Tibial nerve (tissue), 4 donors: ENCODE data around the gene ARHGEF28. TPM values are rescaled to one million over a fixed set of nuclear protein-coding genes. Genes with fewer than 3 reads are reported as not detected.

Experiments used
- DNase-seq, 2 donors: peaks; one replicate each; pipeline ENCODE4 v3.0.0-alpha.2; 2019; ENCODE audit warnings: low spot score in 2 of 2
- H3K27ac ChIP-seq, 4 donors: fragments of 200-600 bp; sonication (generic) in 3 of 4; one replicate each; pipeline ENCODE4 v1.5.1; 2017 to 2019; ENCODE audit warnings: mild to moderate bottlenecking in 1 of 4
- H3K27me3 ChIP-seq, 2 donors: fragments of 200-600 bp; sonication (generic) in 1 of 2; one replicate each; pipeline versions ENCODE4 v1.5.1 to v1.6.0; 2017 to 2019
- H3K36me3 ChIP-seq, 3 donors: fragments of 200-600 bp; sonication (generic); one replicate each; pipeline ENCODE4 v1.5.1; 2018 to 2019
- H3K4me1 ChIP-seq, 4 donors: fragments of 200-600 bp; sonication (generic) in 3 of 4; one replicate each; pipeline ENCODE4 v1.5.1; 2017 to 2019
- H3K4me3 ChIP-seq, 4 donors: fragments of 200-600 bp; sonication (generic) in 3 of 4; one replicate each; pipeline ENCODE4 v1.5.1; 2017 to 2019; ENCODE audit warnings: mild to moderate bottlenecking in 1 of 4, moderate library complexity in 1 of 4
- H3K9me3 ChIP-seq, 4 donors: fragments of 200-600 bp; sonication (generic) in 3 of 4; one replicate each; pipeline ENCODE4 v1.5.1; 2017 to 2019
- EP300 ChIP-seq, 2 donors: sonication (generic); formaldehyde crosslinking; IDR thresholded peaks; one replicate each; pipeline ENCODE4 v1.6.1; 2017; ENCODE audit warnings: antibody characterized with exemption in 2 of 2, mild to moderate bottlenecking in 1 of 2
- POLR2A ChIP-seq, 2 donors: fragments of 450-650 bp; IDR thresholded peaks; one replicate each; pipeline ENCODE4 v1.6.1; 2017; ENCODE audit warnings: antibody characterized with exemption in 2 of 2, mild to moderate bottlenecking in 2 of 2, moderate library complexity in 2 of 2
- whole genome bisulfite sequencing, 2 donors: methylation state at CpG; one replicate each; pipeline ENCODE4 v1.1.5; 2018; 5-methylcytosine and 5-hydroxymethylcytosine counted together
- total RNA-seq, 4 donors: library from RNA; depleted of rRNA; stranded (reverse); fragments of >200 nt; gene quantifications; one replicate each; pipeline ENCODE4 v1.1.0, GENCODE V29; 2016
- TF ChIP-seq, protein P1 (sequence below), 5 experiments: fragments of 200-600 bp in 3 of 5; fragments of 450-650 bp in 2 of 5; sonication (generic) in 3 of 5; IDR thresholded peaks; one replicate each; pipeline ENCODE4 v1.5.1; 2016 to 2019; ENCODE audit warnings: antibody characterized with exemption in 5 of 5, mild to moderate bottlenecking in 3 of 5, moderate library complexity in 2 of 5

Gene ARHGEF28
- total RNA-seq, 4 donors from 2014 or later, result 66.0 to 83.9 (median 72.5) TPM

- Histone ChIP-seq H3K4me3 (no peak overlapping the region), H3K27me3 (no peaks in the 10 kb centered on the region), H3K9me3 (no peaks in the 10 kb centered on the region), H3K36me3 (no peaks in the 10 kb centered on the region), H3K4me1 (peaks cover 0 to 94% (median 44%) of the 10 kb centered on the region in 4 donors), H3K27ac (peak overlapping the region; percentile 67 to 95 (median 84))
- 35 to 44% methylated on average over 2 of the region's 2 CpGs for WGBS, 2 donors
- TF ChIP-seq EP300 (IDR thresholded peaks at IDR 0.05) (peak in 1 of 2 donors; percentile 70), POLR2A (IDR thresholded peaks at IDR 0.05) (no peak)
- no peak for DNase-seq
Measured at GRCh38 chr5:73654819-73655318, 28.9 kb downstream of the ARHGEF28 start.

- peak overlapping the region in 2 of 4 donors; percentile 14 to 27 for H3K4me3 ChIP-seq
- peak overlapping the region; percentile 67 to 95 (median 84) for H3K27ac ChIP-seq
- no peaks in the 10 kb centered on the region for H3K36me3 ChIP-seq
- peak; percentile 25 to 50 for DNase-seq
- TF ChIP-seq, protein P1, sequence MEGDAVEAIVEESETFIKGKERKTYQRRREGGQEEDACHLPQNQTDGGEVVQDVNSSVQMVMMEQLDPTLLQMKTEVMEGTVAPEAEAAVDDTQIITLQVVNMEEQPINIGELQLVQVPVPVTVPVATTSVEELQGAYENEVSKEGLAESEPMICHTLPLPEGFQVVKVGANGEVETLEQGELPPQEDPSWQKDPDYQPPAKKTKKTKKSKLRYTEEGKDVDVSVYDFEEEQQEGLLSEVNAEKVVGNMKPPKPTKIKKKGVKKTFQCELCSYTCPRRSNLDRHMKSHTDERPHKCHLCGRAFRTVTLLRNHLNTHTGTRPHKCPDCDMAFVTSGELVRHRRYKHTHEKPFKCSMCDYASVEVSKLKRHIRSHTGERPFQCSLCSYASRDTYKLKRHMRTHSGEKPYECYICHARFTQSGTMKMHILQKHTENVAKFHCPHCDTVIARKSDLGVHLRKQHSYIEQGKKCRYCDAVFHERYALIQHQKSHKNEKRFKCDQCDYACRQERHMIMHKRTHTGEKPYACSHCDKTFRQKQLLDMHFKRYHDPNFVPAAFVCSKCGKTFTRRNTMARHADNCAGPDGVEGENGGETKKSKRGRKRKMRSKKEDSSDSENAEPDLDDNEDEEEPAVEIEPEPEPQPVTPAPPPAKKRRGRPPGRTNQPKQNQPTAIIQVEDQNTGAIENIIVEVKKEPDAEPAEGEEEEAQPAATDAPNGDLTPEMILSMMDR (IDR thresholded peaks at IDR 0.05), result no peak
- TF ChIP-seq EP300 (IDR thresholded peaks at IDR 0.05), result peak in 1 of 2 donors; percentile 25
- TF ChIP-seq POLR2A (IDR thresholded peaks at IDR 0.05), result no peak
- H3K27me3 ChIP-seq, result no peaks in the 10 kb centered on the region
- WGBS, 2 donors, result 37 to 39% methylated on average over 6 of the region's 6 CpGs
- H3K9me3 ChIP-seq, result no peaks in the 10 kb centered on the region
- H3K4me1 ChIP-seq, result peaks cover 0 to 88% (median 44%) of the 10 kb centered on the region in 4 donors
Measured at GRCh38 chr5:73655521-73656160, 29.6 kb downstream of the ARHGEF28 start.

DNA sequence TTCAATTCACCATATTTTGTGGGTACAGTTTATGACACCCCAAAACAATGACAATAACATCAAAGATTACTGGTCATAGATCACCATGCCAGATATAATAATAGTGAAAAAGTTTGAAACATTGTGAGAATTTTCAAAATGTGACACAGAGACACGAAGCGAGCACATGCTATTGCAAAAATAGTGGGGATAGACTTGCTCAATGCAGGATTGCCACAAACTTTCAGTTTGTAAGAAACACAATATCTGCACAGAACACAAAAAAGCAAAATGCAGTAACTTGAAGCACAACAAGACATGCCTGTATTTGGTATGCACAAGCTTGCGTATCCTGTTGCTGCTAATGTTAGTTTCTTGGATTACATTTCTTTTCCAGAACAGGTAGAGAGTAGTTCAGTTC is 35.8 kb downstream of the ARHGEF28 start:
- TF ChIP-seq POLR2A (IDR thresholded peaks at IDR 0.05), result no peak
- TF ChIP-seq, protein P1 (IDR thresholded peaks at IDR 0.05), result no peak
- TF ChIP-seq EP300 (IDR thresholded peaks at IDR 0.05), result no peak
- H3K36me3 ChIP-seq, result no peaks in the 10 kb centered on the region
- WGBS, 2 donors, result 92 to 94% methylated on average over 3 of the region's 3 CpGs
- peak overlapping the region in 1 of 4 donors; percentile 41 for H3K27ac ChIP-seq
- H3K4me1 ChIP-seq, result peaks cover 0 to 72% (median 24%) of the 10 kb centered on the region in 4 donors
- H3K27me3 ChIP-seq, result no peaks in the 10 kb centered on the region
- no peaks in the 10 kb centered on the region for H3K9me3 ChIP-seq
- H3K4me3 ChIP-seq, result no peak overlapping the region
- no peak for DNase-seq

DNA sequence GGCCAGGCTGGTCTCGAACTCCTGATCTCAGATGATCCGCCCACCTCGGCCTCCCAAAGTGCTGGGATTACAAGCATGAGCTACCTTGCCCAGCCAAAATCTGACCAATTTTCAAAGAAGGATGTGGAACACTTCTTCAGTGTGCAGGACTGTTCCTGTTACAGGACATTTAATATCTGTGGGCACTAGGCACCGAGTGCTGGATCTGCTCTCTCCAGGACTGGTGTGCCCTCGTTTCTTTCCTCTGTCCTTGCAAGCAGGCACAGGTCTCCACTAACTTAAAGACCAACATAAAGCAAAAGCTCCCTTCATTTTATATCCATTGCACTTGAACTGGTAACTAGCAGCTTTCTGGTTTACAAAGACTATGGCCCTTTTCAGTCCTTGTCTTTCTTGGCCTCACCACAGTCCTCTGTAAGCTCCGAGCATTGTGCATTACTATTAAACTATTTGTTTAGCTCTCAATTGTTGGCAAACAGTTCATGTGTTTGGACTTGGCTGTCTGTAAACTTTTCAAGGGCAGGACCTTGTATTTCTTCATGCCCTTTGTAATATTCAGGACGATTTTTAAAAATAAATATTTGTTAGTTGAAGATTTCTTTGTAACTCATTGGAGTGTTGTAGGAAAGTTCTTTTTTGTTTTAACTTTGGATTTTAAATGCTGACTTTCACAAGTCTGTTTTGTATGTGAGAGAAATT is 37.3 kb downstream of the ARHGEF28 start:
- H3K36me3 ChIP-seq, result no peaks in the 10 kb centered on the region
- DNase-seq, result no peak
- WGBS, 2 donors, result 68 to 72% methylated on average over 7 of the region's 7 CpGs

DNA sequence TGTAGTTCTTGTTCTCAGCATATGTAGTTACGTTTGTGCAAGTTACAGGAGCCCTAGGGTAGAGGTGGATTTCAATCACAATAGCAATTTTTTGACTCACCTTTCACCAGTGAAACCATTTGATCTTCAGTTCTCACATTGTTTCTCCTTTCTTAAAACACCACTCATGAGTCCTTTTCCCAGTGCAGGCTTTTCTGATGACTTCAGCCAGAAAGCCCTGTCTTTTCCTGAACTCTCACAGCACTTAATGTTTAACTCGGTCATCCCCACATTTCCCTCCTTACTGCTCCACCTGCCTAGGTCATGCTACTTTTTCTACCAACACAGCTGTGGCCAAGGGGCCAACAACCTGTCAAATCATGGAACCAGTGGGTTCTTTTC is 37.9 kb downstream of the ARHGEF28 start:
- H3K4me1 ChIP-seq, result peaks cover 0 to 57% (median 13%) of the 10 kb centered on the region in 4 donors
- H3K27ac ChIP-seq, result peak overlapping the region in 2 of 4 donors; percentile 25 to 50
- no peak for DNase-seq
- H3K9me3 ChIP-seq, result no peaks in the 10 kb centered on the region
- no peak for TF ChIP-seq EP300 (IDR thresholded peaks at IDR 0.05)
- TF ChIP-seq POLR2A (IDR thresholded peaks at IDR 0.05), result no peak
- H3K27me3 ChIP-seq, result no peaks in the 10 kb centered on the region
- 50 to 58% methylated on average over 2 of the region's 2 CpGs for WGBS, 2 donors
- no peaks in the 10 kb centered on the region for H3K36me3 ChIP-seq
- H3K4me3 ChIP-seq, result no peak overlapping the region

More for the DNA sequence above, 37.3 kb downstream of the ARHGEF28 start:
- Histone ChIP-seq H3K27ac (peak overlapping the region in 2 of 4 donors; percentile 25 to 50), H3K4me3 (no peak overlapping the region), H3K4me1 (peaks cover 0 to 61% (median 16%) of the 10 kb centered on the region in 4 donors), H3K27me3 (no peaks in the 10 kb centered on the region), H3K9me3 (no peaks in the 10 kb centered on the region)
- TF ChIP-seq EP300 (IDR thresholded peaks at IDR 0.05), result no peak
- TF ChIP-seq, protein P1 (IDR thresholded peaks at IDR 0.05), result no peak
- no peak for TF ChIP-seq POLR2A (IDR thresholded peaks at IDR 0.05)

DNA sequence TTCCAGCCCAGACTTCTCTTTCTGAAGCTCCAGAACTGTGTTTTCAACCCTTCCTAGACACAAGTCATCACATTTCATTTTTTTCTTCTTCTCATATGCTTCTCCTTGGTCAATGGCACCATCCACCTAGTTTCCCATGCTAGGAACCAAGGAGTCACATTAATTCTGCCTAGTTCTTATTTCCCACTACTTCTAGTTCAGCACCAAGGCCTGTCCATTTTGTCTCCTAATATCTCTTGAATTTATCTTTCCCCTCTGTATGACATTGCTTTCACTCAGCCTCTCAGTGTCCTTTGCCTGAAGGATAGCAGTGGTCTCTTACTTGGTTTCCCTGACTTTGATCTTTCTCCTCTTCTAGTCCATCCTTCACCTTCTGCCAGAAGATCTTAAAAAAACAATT is 38.8 kb downstream of the ARHGEF28 start:
- no peaks in the 10 kb centered on the region for H3K27me3 ChIP-seq
- no peaks in the 10 kb centered on the region for H3K9me3 ChIP-seq
- peaks cover 0 to 49% (median 13%) of the 10 kb centered on the region in 4 donors for H3K4me1 ChIP-seq
- H3K36me3 ChIP-seq, result no peaks in the 10 kb centered on the region
- H3K27ac ChIP-seq, result no peak overlapping the region
- TF ChIP-seq POLR2A (IDR thresholded peaks at IDR 0.05) (no peak), EP300 (IDR thresholded peaks at IDR 0.05) (no peak)
- TF ChIP-seq, protein P1 (IDR thresholded peaks at IDR 0.05), result no peak
- no peak overlapping the region for H3K4me3 ChIP-seq
- no peak for DNase-seq
